DMS79 (cell line): ENCODE data around the gene B4GALT6.

Source experiments
- DNase-seq: peaks from one replicate; lab custom pipeline; 2025; lab: John Stamatoyannopoulos, UW

B4GALT6 gene

DNA sequence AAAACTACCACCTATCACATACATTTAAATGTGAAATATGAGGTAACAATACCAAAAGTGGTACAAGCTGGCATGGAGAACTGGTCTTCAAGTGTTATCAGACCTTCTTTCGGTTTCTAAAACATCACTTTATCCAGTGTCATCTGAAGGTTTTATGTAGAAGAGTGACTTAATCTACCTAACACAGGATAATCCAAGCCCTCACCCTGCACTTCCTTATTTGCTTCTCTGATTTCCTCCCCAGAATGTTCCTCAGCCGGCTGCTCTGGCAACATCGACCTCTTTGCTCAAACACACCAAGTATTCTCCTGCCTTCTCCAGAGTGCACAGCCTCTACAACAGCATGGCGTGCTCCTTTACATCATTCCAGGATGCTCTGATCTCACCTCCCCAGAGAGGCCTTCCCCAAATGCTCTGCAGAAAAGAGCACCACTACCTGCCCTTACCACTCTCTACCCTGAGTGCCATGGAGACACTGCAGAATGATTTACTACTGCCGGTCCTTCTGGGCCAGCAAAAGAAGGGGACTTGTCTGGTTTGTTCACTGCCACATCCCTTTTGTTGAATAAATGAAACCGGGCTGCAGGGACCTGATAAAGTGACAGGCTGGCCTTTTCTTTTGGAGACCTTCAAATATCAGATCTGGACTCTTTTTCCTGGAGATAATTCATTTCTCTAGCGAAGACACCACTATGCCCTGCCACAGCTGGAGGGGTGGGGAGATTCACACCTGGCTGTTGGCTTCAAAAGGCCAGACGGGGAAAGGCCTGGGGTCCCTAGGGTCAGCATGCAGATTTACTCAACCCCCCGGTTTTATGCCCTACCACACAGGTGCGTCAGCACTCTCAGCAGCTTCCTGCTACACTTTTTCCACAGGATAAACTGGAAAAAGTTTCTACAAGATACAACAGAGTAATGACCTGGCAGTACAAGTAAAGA, 50.7 kb downstream of the B4GALT6 start:
- no peak for DNase-seq

DNA sequence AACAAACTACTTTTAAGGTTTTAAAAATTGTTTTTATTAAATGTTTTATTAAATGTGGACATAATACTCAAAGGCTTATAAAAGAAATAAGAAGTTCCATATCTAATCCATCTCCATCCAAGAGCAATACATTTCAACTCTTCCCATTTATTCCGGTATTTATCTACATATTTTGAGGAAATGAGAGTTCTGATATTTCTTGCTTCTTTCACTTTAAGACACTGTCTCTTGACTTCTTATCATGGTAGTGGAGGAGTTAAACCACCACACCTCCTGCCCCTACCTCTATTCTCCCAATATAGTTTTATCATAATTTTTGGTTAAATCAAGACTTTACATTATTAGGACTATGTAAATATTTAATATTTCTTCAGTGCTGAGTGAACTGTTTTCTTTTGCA, 52.0 kb downstream of the B4GALT6 start:
- no peak for DNase-seq

DNA sequence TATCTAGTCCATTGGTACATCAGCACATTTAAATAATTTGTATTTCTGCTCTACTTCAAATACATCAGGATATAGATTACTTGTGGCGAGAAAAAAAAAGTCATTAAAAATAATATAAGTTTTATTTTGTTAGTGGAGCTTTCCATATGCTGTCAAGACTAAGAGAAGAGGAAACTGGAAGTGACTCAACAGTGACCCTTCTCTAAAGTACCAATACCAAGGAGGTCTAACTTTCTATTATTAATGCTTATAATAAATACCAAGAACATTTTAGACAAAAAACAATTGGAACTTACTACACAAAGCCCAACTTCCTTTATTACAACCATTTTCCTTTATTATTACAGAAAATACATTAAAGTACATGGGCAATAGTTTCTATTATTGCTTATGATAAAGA, 52.9 kb downstream of the B4GALT6 start:
- DNase-seq: no peak

DNA sequence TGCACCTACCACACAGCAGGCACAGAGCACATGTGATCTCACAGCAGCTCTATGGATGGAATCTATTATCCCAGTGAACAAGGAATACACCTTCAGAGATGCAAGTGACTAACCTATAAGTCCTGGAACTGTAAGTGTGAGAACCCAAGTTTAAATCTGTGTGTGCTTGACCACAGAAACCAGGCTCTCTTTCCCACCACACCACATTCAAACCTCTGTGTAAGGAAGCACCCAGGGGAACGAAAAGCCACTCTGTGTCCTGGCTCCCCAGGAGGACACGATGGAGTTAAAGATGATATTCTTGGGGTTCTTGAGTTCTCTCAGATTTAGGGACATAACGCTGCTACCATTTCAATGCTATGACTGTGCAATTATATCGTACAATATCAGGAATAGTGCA, 53.8 kb downstream of the B4GALT6 start:
- DNase-seq: no peak

DNA sequence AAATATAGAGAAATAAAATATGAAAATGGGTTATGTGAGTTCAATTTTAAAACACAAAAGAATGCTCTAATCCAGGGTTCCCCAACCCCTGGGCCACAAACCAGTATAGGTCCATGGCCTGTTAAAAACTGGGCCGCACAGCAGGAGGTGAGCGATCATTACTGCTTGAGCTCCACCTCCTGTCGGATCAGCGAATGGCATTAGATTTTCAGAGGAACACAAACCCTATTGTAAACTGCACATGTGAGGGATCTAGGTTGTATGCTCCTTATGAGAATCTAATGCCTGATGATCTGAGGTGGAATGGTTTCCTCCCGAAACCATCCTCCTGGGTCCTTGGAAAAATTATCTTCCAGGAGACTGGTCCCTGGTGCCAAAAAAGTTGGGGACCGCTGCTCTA, 58.0 kb downstream of the B4GALT6 start:
- DNase-seq: no peak

DNA sequence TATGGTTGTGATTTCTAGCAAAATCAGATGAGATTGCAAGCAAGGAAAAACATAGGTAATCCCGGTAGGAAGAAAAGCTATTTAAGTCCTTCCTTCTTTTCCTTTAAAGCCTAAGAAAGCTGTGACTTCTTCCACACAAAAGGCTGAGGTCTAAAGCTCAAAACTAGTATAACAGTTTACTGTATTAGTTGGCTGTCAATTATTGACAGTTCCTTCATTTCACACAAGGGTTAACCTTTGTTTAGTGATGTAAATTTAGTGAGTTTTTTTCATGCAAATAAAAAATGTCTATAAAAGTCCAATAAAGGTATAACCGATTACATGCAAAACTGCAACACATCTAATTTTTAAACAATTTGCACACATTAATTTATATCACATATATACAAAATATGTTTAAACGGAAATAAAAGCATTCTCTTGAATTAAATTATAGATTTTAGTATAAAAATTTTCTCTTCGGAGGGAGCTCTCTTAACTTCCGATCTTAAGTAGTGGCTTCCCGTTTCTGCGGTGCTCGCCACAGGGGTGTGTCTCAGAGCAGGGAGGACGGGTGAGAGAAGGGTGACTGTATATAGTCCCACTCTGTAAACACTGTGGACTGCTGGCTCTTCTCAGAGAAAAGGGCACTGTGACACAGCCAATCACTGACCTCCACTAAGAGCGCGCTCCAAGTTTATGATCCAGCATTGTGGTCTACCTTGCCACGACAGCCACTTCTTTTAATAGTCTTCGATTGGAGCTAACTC, 59.3 kb downstream of the B4GALT6 start:
- DNase-seq: no peak

DNA sequence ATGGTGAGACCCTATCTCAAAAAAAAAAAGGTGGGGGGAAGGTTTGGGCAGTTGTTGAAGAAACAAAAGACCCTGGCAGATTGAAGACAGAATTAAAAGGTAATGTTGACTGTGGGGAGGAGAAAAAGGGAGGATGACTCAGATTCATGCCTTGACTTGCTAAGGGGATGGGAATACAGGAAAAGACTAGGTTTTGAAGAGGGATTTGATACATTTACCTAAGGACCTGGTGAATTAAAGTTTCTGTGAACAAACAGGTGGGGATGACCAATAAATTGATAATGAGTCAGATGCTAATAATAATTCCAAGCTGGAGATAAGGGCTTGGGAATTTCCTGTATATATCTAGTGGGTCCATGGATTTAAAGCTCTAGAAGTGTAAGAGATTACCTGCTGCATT, 65.1 kb downstream of the B4GALT6 start:
- DNase-seq: no peak

DNA sequence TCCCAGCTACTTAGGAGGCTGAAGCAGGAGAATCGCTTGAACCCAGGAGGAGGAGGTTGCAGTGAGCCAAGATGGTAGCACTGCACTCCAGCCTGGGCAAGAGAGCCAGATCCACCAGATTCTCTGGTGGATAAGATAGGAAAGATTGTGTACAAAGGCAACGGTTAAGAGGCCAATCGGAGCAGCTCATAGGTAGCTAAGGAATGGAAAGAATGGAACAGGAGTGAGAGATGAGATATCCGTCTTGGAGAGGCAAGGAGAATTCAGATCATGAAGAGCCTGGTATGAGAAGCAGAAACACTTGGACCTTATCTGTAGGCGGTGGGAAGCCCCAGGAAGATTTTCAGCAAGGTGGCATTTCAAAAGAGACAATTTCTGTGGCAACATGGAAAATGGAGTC, 65.6 kb downstream of the B4GALT6 start:
- no peak for DNase-seq

DNA sequence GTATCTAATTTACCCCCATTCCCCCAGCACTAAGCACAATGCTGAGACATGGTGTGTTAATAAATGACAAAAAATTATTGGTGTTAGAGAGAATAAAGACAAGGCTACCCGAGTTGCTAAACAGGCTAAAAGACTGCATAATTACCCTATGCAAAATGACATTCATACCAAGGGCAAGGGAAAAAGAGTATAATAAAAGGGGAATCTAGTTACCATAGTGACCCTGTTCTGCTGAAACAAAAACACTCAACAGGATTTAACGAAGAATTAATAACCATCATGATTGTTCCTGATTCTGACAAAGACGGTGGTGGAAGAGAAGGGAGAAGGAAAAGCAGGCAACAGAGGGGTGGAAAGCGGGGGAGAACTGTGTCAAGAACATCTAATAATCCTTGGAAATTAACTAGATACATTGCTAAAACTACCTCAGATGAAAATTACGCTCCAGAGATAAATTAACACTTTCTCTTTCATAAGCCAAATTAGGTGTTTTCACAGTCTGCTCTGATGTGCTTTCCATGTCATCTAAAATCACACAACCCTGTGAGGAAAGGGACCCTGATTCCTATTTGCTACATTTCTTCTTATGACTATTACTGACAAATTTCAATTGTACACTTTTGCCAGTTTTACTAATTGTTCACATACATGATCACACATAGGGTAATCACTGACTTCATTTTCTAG, 67.2 kb downstream of the B4GALT6 start:
- DNase-seq: no peak

DNA sequence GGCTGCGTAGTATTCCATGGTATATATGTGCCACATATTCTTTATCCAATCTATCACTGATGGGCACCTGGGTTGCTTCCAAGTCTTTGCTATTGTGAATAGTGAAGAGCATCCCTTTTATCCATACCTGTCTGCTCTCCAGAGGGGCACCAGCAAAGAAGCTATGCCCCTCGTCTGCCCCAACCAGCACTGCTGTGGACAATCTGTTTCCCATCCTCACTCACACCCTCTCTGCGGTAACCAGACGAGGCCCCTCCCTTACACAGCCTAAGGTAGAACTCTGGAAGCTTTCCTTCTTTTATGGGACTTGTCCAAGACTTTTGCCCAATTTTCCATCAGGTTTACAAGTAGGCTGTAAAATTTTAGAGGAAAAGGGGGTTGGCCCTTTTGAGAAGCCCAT, 67.8 kb downstream of the B4GALT6 start:
- no peak for DNase-seq

DNA sequence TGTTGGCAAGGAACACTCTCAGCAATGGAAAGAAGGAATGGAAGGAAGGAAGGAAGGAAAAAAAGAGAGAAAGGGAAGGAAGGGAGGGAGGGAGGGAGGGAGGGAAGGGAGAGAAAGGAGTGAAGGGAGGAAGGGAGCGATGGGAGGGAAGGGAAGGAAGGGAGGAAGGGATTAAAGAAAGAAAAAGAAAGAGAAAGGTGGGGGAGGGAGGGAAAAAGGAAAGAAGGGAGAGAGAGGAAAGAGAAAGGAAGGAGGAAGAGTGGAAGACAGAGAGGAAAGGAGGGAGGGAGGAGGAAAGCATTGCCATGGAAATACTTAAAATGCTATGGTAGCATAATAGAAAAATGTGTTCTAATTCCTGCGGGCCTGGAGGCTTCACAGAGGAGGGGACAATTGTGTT, 70.3 kb downstream of the B4GALT6 start:
- no peak for DNase-seq

DNA sequence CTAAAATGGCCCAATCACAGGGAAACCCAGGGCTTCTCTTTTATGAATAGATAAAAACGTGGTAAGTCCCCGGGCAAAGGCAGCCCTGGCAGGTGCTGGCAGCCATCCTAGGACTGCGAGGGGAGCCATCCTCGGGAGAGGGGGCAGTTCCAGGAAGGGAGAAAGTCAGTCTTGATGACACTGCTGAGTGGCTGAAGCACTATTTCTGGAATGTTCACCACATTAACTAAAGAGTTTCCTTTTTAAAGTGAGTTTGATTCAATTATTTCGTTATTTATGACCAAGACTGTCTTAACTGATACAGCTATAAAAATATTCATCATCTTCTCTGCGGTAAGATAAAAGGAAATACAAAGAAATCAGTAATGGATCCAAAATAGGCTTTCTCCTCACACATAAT, 72.3 kb downstream of the B4GALT6 start:
- DNase-seq: no peak

DNA sequence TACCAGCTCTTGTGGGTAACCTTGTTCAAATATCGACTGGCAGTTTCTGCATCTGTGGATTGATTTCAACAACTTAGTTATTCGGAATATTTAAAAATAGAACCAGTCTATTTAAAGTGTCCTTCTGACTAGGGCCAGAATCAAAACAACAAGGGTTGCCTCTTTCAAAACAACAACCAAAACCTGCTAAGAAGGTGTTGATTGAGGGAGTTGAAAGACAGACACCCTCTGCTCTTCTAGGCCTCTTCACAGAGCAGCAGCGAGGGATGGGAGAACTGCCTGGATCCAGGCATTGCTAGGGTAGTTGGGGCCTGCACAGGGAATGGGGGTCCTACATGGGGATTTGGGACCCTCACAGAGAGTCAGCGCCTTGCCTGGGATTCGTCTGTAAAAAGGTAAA, 72.9 kb downstream of the B4GALT6 start:
- no peak for DNase-seq

DNA sequence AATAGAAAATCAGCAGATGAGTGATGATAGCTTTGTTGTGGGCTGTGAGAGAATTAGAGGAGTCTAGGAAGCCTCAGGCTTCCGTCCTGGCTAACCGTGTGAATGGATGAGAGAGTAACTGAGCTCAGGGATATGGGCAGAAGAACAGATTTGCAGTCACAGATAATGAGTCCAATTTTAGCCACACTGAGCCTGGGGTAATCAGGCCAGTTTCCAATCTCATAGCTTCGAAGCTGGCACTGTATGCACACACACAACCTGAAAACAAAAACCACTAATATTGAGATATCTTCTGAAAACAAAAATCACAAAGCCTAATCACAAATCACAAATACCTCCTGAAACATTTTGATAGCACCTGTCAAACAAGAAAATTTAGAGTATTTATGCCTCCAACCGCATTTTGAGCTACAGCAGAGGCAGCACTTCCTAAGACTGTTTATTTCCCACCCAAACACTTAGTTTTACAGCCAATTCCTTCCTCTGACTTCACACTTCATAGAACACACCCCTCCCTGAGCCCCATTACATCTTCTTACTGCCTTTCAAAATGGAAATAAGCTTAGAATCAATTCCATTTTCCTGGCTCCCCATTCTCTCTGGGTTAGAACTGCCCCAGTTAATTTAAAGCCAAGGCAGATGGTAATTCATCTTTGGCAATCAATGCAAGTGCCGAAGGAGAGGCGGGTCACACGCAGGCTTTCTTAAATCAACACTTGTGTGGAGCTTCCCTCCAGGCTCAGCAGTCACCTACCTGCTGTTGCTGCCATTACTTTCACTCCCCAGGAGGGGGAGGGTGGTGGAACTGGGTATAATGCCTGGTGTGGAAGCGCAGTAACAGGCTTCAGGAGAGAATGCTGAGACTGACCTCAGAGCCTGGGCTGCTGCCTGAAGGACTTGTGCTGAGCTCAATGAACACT, 73.8 kb downstream of the B4GALT6 start:
- DNase-seq: no peak

DNA sequence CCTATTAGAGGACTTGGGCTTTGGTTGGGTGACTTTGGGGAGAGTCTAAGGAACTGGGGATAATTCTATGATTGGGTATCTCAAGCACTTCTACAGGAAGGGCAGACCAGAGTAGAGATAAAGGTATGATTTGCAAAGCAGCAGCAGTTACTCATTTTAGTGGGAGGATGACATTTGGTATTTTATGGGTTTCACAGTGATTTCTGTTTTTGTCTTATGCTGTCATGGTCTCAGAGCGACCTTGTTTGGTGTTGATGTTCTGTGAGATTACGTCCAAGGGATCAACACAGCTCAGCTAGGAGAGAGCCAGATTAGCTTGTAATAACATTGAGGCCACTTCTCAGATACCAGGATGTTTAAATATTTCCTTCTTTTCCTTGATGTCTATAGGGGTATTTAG, 74.5 kb downstream of the B4GALT6 start:
- no peak for DNase-seq

DNA sequence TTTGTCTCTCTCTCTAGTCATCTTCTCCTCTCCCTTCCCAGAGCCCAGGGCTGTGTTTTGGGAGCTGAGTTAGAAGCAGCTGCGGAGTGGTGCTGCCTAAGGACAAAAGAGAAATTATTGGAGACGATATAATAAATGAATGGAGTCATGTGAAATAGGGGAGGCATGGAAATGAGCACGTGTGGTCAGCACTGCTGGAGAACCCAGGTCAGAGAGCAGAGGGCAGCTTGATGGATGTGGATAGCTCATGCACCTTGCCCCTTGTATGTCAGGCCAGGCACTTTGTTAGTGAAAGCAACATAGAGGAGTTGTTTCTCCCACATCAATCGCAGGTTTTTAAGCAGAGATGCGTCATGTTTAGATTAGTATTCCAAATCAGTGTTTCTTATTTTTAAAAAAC, 77.0 kb downstream of the B4GALT6 start:
- no peak for DNase-seq

DNA sequence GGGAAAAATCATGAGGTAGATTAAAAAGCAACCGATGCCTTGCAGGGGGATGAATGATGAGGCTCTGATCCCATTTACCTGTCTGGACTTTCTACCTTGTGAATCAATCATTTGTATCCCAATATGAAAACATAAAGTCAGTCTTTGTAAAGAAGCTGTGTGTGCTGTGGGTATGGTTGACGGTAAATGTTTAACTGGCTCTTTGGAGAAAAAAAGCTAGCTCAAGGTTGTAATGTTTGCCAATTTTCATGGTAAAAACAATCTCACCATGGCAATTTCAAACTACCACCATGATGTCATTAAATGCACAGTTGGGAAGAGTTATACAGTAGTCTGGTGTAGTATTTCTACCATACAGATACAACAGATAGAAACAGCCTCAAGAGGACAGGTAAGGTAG, 78.1 kb downstream of the B4GALT6 start:
- DNase-seq: no peak

DNA sequence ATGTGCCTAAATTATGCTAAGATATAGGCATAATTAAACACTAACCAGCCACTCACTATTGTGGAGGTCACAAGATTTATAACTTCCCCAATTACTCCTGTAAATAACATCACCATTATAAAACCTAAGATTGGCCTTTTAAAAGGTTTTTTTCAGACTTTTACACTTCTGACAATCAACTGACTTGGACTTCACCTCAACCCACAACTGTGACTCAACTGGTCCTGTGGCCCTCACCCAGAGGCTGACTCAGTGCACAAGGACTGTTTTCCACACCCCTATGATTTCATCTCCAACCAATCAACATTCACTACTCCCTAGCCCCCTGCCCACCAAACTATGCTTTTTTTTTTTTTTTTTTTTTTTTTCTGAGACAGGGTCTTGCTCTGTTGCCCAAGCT, 81.1 kb downstream of the B4GALT6 start:
- DNase-seq: no peak

DNA sequence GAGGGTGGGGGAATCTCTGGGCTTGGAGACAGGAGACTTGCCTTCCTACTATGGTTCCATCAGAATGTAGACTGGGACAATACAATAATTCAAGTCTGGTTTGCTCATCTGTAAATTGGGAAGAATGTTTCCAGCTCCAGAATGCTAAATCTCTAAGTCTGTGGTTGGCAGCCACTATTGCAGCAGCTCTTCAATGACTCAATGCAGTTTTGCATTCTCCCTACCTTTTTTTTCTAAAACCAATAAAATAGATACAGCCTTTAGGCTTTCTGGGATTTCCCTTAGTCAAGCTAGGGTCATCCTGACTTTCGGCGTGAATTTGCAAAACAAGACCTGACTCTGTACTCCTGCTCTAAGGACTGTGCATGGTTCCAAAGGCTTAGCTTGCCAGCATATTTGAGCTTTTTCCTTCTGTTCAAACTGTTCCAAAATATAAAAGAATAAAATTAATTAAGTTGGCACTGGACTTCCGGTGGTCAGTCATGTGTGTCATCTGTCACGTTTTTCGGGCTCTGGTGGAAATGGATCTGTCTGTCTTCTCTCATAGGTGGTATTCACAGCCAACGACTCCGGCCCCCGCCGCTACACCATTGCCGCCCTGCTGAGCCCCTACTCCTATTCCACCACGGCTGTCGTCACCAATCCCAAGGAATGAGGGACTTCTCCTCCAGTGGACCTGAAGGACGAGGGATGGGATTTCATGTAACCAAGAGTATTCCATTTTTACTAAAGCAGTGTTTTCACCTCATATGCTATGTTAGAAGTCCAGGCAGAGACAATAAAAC, 86.2 kb downstream of the B4GALT6 start:
- no peak for DNase-seq

DNA sequence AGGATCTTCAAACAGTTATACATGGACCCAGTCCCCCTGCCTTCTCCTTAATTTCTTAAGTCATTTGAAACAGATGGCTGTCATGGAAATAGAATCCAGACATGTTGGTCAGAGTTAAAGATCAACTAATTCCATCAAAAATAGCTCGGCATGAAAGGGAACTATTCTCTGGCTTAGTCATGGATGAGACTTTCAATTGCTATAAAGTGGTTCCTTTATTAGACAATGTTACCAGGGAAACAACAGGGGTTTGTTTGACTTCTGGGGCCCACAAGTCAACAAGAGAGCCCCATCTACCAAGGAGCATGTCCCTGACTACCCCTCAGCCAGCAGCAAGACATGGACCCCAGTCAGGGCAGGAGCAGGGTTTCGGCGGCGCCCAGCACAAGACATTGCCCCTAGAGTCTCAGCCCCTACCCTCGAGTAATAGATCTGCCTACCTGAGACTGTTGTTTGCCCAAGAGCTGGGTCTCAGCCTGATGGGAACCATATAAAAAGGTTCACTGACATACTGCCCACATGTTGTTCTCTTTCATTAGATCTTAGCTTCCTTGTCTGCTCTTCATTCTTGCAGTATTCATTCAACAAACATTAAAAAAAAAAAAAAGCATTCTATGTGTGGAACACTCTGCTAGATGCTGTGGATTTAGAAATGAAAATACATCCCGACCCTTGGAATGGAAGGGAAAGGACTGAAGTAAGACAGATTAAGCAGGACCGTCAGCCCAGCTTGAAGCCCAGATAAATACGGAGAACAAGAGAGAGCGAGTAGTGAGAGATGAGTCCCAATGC, 88.1 kb downstream of the B4GALT6 start:
- DNase-seq: no peak
